Colon (tissue), 2 donors: ENCODE measurements around the gene ETV1.

ENCODE experiments used
- FAIRE-seq: peaks from 2 replicates; lab custom pipeline; 2012; peaks lifted over from hg19 to GRCh38; lab: Jason Lieb, UNC
- donor health status: control.
- donor health status: control.

Gene ETV1

GRCh38 chr7:13989126-13989948 lies at the start of gene ETV1:
ETV1 (minus strand) TSS chr7:13989666; CDS start chr7:13989052, 614 bp downstream.
- no peak for FAIRE-seq

DNA sequence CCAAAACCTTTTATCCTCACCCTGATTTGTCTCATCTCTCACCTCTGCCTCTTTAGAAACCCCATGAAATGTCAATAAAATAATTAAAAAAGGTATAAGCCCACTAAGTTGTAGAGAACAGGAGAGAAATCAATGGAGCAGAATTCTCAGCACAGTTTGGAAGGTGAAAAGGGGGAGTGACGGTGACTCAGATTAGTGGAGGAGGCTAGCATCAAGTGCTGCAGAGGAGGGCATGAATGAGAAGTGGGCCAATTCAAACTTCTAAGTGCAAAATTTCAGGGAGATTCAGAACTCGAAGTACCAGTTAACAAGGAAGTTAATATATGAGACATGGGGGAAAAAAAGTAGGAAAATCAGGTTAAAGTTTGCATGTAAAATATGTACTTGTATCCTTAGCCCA lies 34.9 kb upstream of the ETV1 start:
- no peak for FAIRE-seq

- FAIRE-seq, result no peak
These were observed 34.4 kb upstream of the ETV1 start for GRCh38 chr7:14023838-14024237.

GRCh38 chr7:14023342-14023741 lies 33.9 kb upstream of the ETV1 start:
- no peak for FAIRE-seq

- FAIRE-seq, result no peak
These were observed 31.6 kb upstream of the ETV1 start for GRCh38 chr7:14021069-14021468.

- FAIRE-seq, result no peak
These were observed 31.0 kb upstream of the ETV1 start for GRCh38 chr7:14020339-14020900.

GRCh38 chr7:14018751-14019150 lies 29.3 kb upstream of the ETV1 start:
- no peak for FAIRE-seq

GRCh38 chr7:14016950-14017349 lies 27.5 kb upstream of the ETV1 start:
- FAIRE-seq, result no peak

DNA sequence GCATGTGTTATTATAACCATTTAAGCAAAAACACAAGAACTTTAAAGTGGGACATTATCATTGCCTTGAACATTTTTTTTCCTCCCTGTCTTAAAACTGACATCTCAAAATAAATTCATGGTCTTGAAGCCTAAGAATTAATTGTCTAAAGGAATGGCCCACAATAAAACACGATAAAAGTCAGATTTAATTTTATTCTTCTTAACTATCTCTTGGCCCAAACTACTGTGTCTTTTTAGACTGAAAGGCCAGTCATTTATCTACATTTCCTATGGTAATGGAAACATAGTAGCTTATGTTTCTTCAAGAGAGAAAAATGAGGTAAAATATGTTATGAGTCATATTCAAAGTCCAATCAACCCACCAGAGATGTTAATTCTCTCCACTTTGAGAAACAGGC lies 24.4 kb upstream of the ETV1 start:
- FAIRE-seq, result no peak

DNA sequence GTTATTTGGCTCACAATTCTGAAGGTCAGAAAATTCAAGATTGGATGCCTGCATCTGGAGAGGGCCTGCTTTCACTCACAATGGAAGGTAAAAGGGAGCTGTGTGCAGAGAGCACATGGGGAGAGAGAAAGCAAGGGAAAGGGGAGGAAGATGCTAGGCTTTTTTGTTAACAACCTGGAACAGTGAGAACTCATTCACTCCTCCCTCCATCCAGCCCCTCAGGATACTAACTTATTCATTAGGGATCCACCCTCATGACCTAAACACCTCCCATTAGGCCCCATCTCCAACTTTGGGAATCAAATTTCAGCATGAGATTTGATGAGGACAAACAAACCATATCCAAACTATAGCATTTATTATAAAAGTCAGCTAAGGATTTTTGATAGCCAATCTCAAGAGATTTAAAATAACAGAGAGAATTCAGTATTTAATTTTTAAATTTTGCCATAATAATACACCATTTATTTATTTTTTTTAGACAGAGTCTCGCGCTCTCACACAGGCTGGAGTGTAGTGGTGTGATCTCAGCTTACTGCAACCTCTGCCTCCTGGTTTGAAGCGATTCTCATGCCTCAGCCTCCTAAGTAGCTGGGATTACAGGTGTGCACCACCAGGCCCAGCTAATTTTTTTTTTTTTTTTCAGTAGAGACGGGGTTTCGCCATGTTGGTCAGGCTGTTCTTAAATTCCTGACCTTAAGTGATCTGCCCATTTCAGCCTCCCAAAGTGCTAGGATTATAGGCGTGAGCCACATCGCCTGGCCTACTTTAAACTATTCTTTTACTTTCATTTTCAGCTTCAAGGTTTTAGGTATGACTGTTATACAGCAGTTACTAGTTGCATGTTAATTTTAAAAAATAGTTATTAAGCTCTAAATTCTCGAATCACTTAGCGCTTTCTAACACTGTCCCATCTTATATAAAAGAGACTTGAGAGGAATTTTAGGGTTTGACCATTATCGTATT lies 20.3 kb upstream of the ETV1 start:
- FAIRE-seq, result no peak

- FAIRE-seq, result no peak
These were observed 11.7 kb upstream of the ETV1 start for GRCh38 chr7:14001139-14001538.

DNA sequence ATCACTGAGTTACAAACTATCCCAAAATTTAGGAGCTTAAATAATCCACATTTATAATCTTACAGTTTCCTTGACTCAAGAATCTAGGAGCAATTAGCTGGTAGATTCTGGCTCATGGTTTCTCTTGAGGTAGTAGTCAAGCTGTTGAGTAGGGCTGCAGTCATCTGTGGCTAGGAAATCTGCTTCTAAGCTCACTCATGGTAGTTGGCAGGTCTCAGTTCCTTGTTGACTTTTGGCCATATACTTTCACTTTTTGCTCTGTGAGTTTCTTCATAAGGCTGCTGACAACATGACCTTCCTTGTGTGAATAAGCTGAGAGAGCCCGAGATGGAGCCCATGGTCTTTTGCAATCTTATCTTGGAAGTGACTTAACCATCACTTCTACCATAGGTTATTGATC lies 10.8 kb upstream of the ETV1 start:
- no peak for FAIRE-seq

- FAIRE-seq, result no peak
These were observed 9.4 kb upstream of the ETV1 start for GRCh38 chr7:13998866-13999265.

- FAIRE-seq, result no peak
These were observed 3.1 kb upstream of the ETV1 start for GRCh38 chr7:13992596-13992964.

GRCh38 chr7:13991791-13992595 lies 2.5 kb upstream of the ETV1 start:
- no peak for FAIRE-seq

GRCh38 chr7:13990984-13991790 lies 1.7 kb upstream of the ETV1 start:
- peak; percentile 51 for FAIRE-seq

DNA sequence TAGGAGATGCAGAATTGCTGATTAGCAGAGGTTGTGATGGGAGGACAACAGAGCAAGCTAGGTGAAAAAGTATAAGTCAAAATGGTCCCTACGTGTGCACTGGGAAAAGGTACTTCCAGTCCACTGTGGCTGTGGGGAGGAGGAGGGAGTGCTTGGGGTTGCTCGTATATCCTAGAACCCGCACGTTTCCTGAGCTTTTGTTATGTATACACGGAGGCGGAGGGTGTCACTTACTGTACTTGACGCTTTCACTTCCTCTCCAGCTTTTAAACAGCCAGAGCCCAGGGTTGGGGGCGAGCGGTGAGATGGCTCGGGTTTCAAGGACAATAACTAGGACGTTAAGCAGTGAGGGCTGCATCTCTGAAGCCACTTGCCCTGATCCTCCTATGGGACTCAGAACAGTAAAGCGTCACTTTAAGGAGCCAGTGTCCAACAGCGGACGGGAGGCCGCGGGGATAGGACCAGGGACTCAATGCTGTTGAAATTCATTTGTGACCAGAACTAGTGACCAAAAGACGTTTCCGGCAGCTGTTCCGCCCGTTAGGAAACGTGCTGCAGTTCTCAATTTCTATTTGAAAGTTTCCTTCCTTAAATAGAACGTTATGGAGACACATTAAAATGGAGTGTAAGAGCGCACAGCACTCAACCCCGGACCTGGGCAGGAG lies 985 bp upstream of the ETV1 start:
- no peak for FAIRE-seq

- no peak for FAIRE-seq
These were observed 461 bp upstream of the ETV1 start for GRCh38 chr7:13989949-13990305.

- FAIRE-seq, result no peak
These were observed 738 bp downstream of the ETV1 start for GRCh38 chr7:13988731-13989125.

DNA sequence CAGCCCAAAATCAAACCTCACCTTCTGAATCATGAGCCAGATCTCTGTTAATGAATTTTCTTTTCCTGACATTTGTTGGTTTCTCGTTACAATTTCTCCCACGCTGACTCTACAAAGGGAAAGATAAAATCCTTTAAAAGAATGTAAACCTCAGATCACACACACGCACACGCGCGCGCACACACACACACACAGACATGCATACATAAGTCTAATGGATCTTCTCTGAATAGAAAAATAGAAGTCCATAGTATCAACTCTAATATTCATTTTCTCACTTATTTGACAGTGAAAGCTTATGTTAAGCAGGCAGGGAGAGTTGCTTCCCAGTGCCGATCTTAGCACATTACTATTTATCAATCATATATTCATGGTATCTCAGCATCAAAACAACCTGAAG lies 1.4 kb downstream of the ETV1 start:
- no peak for FAIRE-seq

DNA sequence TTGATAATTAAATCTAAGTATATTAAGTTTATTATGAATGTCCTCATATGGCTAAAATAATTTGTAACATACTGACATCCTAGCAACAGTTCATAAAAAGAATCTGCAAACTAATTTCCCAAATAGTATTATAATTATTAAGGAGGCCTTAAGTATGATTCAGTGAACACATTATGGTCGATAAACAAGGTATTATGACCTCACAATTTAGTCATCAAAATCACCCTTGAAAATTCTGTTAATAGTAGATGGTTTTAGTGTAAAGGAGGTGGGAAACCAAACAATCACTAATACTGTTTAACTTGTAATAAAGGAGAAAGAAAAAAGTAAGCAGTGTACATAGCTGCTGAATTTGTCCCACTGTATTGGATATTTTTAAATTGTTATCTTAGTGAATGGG lies 2.1 kb downstream of the ETV1 start:
- no peak for FAIRE-seq
